ENCODE results near the gene CRIP1.

The CRIP1 gene

DNA sequence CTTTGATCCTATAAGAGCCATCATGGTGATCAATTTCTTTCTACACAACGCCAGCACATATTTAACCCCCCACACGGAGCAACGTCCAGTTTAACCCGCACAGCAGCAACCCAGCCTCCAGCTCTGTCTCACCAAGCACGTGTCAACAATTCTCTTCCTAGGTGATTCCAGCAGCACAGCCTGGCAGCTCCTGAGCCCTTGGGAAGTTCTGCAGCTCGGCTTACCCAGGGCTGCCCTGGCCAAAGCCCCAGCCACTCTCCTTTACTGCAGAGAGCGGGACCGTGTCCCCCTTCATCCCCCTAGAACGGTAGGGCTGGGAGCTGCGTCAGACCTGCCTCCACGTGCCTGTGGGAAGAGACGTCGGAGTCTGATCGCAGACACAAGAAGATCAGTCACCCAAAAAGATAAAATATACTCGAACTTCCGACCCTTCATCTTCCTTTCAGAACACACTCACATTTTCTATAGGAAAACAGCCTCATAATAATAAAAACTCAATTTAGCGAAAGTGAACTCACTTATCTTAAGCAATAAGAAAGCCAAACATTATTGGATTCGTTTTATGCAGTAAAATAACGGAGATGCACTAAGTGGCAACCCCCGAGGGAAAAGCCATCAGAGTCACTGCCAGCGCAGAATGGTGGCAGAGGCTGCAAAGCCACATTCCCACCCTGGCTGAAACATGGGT, 47.3 kb downstream of the CRIP1 start:
- DNase-seq (ENCODE audit: low read depth), result no peak

DNA sequence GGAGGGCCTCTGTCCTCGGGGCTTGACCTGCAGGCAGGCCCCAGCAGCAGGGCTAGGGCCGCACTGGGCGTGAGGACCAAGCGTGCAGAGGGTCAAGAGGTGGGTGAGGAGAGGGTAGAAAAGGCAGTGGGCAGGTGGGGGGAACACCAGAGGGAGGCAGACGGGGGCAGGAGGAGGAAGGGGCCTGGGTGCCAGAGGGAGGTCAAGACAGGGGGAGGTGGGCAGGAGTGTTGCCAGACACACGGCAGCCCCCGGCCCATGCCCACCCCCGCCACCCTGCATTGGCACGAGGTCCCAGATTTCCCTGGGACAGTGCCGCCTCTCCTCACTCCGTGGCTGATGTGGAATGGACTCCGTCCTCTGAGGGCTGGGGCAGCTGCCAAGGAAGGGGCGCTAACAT, 47.9 kb downstream of the CRIP1 start:
- DNase-seq (ENCODE audit: low read depth), result no peak

DNA sequence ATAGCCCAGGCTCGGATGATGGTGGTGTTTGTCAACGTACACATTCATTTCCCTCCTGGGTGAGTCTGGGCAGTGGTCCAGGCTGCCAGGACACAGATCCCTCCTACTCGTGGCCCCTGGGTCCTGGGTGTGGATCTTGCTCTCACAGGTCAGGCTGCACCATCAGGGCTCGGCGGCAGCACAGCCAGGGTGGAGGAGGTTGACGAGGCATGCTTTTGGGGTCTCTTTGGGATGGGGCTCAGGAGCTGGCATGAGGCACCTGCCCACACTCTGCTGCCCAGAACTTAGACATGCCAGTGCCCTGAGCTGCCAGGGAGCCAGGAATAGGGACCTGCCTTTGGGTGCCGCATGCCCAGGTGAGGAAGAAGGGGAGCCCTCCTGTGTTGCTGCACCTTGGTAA, 49.4 kb downstream of the CRIP1 start:
- DNase-seq (ENCODE audit: low read depth), result no peak

DNA sequence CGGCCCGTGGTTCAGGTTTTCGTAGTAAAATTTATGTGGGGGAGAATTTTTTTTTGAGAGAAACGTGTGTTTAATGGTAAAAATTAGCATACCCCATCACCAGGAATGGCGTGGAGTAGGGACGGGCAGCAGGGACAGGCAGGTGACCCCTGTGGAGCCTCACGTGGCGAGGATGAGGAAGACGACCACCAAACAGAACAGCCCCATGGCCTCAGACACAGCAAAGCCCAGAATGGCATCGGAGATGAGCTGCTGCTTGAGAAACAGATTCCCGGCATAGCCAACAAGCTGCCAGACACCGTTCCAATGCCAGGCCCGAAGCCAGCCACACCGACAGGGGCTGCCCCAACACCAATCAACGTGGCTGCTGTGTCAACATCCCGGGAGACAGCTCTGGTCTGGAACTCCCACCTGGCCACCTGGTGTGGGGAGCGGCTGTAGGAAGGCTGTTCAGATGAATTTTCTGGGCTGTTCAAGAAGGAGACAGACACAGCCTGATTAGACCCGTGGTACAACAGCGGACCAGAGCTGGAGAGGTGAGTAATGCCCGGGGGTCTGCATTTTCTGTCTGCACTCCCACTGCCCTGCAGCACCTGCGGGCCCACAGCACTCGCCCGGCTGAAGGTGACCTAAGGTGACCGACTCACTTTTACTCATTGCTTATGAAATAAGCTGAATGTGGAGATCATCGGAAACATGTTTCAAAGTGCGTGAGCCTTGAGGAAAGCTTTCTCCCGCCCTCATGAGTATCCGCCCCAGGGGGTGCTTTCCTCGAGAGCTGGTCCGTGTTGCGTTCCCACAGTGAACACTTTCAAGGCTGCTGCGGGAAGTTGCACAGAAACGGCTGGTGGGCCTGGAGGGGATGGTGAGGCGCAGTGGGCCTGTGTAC, 50.2 kb downstream of the CRIP1 start:
- no peak for DNase-seq (ENCODE audit: low read depth)

DNA sequence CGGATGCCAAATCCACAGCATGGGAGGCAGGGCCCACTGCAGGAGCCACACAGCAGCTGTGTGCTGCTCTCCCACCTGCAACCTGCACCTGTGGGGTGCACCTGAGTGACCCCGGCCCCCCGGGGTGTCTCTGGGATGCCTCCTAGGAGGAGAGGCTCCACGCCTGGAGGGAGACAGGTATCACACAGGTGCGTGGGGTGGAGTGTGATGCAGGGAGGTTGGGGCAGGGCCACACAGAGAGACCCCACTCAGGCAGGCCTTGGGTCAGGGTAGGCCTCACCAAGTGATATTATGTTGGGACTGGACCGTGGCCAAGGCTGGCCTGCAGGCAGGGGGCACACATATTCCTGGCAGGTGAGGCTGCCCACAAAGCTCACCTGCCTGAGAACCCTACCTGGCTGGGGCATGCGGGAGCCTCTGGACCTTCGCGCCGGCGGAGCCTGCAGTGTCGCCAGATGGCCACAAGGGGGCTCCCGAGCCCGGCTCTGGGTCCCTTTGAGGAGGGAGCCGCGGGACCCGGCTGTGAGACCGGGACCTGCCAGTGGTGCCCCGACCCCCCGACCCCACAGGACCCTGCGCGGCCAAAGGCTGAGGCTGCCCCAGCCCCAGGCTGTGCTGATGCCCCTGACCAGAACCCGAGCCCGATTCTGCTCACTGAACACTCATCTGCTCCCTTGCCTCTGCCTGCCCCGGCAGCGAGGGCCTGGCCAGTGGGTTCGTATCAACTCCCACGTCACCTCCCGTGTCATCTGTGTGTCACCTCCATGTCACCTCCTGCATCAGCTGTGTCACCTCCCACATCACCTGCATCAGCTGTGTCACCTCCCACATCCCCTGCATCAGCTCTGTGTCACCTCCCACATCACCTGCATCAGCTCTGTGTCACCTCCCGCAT, 51.1 kb downstream of the CRIP1 start:
- DNase-seq (ENCODE audit: low read depth), result peak; percentile 51
